ENCODE measurements around the gene UBAP1. TPM values are rescaled to one million over a fixed set of nuclear protein-coding genes. Genes with fewer than 3 reads are reported as not detected.
"Not testable (repeated sequence)": the region's sequence is repeated elsewhere in the genome, so short reads cannot be mapped to it uniquely, and the experiment has no call there.

Gene UBAP1
- total RNA-seq (2014; rRNA removed; shearing (Covaris generic)): 55.1 and 58.0 TPM in 2 replicates

GRCh38 chr9:34178436-34179212, at the start of gene UBAP1:
UBAP1 (plus strand) TSS chr9:34179043; CDS start chr9:34220915, 41,872 bp downstream.
- DNase-seq (ENCODE audit: low spot score): peak; percentile 99
- in situ Hi-C loops (cut with HindIII; ENCODE audit: low sequenced_read_pairs): no loop called here

DNA sequence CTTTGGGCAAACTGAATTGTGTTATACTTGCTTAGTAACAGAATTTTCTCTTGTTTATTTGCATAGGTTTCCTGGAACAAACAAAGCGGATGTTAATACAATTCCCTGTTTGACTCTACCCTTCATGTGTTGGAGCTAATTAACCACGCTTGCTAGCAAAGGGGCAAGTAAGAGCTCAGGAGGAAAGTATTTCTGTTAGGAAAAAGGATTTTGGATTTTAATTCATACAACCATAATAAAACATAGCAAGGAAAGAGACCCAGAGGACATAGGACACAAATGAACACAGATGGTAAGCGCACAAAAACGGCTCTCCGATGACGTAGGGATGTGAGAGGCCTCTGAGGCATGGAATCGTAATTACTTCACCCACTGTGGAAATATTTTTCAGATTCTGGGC, 47.3 kb upstream of the UBAP1 start:
- in situ Hi-C loops (cut with HindIII; ENCODE audit: low sequenced_read_pairs): no loop called here
- no peak for DNase-seq (ENCODE audit: low spot score)

- in situ Hi-C loops (cut with HindIII; ENCODE audit: low sequenced_read_pairs): no loop called here
These were observed 45.4 kb upstream of the UBAP1 start for GRCh38 chr9:34133436-34133949.

DNA sequence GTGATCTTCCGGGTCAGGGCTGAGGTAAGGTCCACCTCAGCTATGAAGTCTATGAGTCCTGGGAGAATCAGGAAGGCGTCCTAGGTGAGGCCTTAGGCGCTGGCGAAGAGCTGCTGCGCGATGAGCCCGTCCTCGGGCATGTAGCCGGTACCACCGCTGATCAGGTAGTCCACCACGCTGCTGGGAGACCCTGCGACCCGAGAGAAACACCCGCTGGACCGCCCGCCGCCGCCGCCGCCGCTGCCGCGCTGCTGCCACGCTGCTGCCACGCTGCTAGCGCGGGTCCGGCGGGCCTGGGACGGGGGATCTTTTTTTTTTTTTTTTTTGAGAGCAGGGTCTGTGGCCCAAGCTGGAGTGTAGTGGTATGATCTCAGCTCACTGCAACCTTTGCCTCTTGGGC, 44.3 kb upstream of the UBAP1 start:
- in situ Hi-C loops (cut with HindIII; ENCODE audit: low sequenced_read_pairs): no loop called here
- DNase-seq (ENCODE audit: low spot score): no peak

More at GRCh38 chr9:34133436-34133949, 45.4 kb upstream of the UBAP1 start:
- no peak for DNase-seq (ENCODE audit: low spot score)

DNA sequence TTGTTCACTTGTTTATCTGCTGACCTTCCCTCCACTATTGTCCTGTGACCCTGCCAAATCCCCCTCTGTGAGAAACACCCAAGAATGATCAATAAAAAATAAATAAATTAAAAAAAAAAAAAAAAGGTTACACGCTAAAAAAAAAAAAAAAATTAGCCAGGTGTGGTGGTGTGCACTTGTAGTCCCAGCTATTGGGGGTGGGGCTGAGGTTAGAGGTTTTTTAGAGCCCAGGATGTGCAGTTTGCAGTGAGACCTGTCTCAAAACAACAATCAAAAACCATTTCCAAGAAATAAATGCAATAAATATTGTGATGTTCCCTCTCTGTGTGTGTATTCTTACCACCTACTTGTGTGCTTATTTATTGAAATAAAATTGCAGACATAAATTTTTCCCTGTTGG, 40.2 kb upstream of the UBAP1 start:
- in situ Hi-C loops (cut with HindIII; ENCODE audit: low sequenced_read_pairs): not testable (repeated sequence)

DNA sequence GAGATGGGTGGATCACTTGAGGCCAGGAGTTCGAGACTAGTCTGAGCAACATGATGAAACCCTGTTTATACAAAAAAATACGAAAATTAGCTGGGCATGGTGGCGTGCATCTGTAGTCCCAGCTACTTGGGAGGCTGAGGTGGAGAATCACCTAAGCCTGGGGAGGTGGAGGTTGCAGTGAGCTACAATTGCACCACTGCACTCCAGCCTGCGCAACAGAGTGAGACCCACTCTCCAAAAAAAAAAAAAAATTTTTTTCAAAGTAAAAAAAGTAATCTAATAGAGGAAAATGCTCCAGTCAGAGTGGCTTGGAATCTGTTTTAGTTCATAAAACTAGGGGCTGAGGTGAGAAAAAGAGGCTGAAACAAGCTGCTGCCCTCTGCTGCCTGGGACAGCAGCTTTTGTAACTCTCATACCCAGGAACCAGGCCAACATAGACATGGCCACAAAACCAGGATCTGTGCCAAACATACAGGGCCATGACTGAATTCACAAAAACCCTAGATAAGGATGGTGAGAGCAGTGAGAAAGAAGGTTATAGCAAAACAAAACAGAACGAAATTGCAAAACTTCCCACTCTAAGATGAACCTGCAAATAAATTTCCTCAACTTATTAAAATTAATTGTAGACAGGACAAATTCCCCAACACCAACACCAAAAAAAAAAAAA, 39.2 kb upstream of the UBAP1 start:
- in situ Hi-C loops (cut with HindIII; ENCODE audit: low sequenced_read_pairs): no loop called here

More for the DNA sequence above, 40.2 kb upstream of the UBAP1 start:
- DNase-seq (ENCODE audit: low spot score): not testable (repeated sequence)

DNA sequence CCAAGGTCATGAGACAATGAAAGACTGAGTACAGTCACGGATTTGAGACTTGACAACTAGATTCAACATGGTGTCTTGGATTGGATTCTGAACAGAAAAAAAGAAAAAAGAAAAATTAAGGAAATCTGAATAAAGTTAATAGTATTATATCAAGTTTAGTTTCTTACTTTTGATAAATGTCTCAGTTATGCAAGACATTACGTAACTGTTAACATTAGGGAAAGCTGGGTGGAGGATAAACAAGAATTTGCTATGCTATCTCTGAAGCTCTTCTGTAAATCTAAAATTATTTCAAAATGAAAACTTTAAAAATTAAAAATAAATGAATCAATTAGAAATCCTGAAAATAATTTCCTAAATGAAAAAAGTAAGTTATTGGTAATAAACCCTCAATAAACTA, 38.0 kb upstream of the UBAP1 start:
- DNase-seq (ENCODE audit: low spot score): no peak
- in situ Hi-C loops (cut with HindIII; ENCODE audit: low sequenced_read_pairs): no loop called here

More for the DNA sequence above, 39.2 kb upstream of the UBAP1 start:
- DNase-seq (ENCODE audit: low spot score): peak; percentile 36

- in situ Hi-C loops (cut with HindIII; ENCODE audit: low sequenced_read_pairs): no loop called here
- no peak for DNase-seq (ENCODE audit: low spot score)
These were observed 35.7 kb upstream of the UBAP1 start for GRCh38 chr9:34143116-34143515.

DNA sequence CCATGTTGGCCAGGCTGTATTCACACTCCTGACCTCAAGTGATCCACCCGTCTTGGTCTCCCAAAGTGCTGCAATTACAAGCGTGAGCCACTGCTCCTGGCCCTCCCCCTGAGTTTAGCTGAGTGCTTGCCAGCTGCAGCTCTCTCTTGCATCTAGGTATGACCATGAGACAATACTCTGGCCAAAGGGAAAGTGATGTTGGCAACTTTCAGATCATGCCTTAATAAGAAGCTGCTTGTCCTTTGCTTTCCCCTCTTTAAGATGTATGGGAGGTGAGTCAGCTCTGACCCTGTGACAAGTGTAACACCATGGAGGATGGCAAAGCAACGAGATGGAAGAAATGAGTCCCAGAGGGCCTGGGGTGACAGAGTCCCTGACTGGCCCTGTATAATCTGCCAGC, 33.7 kb upstream of the UBAP1 start:
- in situ Hi-C loops (cut with HindIII; ENCODE audit: low sequenced_read_pairs): no loop called here
- DNase-seq (ENCODE audit: low spot score): no peak

DNA sequence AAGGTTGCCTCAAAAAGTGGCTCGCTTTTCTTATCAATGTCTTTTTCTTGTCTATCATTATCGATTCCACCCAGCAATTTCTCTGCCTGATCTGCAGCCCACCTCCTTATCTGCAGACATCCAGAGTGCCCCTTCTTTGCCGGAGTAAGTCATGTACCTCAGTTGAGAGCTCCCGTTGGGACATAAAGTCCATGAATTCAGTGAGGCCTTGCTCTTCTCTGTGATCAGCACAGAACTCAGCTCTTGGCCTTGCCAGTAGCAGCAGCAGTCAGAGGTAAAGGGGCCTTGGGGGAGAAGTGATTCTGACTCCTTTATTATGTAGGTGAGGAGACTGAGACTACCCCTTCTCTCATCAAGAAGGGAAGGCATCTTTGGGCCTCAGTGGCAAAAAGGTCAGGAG, 27.4 kb upstream of the UBAP1 start:
- no peak for DNase-seq (ENCODE audit: low spot score)
- in situ Hi-C loops (cut with HindIII; ENCODE audit: low sequenced_read_pairs): no loop called here

- in situ Hi-C loops (cut with HindIII; ENCODE audit: low sequenced_read_pairs): no loop called here
- no peak for DNase-seq (ENCODE audit: low spot score)
These were observed 24.8 kb upstream of the UBAP1 start for GRCh38 chr9:34154057-34154456.

DNA sequence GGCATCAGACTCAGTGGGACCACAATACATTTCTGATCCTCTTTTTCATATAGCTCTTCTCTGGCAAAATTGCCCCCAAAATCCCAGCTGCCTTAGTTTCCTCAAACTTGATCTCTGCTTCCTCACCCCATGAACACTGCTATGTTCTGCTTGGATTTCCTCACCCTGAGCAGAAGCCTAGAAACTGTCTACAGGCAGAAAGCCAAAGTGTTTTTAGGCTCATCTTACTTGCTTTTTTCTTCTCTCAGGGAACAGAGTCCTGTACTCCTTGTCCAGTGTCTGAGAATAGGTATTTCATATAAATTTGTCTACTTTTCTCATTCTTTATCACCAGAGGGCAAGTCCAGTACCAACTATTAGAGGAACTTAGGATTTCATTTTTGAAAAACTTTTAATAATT, 21.5 kb upstream of the UBAP1 start:
- no peak for DNase-seq (ENCODE audit: low spot score)
- in situ Hi-C loops (cut with HindIII; ENCODE audit: low sequenced_read_pairs): no loop called here

DNA sequence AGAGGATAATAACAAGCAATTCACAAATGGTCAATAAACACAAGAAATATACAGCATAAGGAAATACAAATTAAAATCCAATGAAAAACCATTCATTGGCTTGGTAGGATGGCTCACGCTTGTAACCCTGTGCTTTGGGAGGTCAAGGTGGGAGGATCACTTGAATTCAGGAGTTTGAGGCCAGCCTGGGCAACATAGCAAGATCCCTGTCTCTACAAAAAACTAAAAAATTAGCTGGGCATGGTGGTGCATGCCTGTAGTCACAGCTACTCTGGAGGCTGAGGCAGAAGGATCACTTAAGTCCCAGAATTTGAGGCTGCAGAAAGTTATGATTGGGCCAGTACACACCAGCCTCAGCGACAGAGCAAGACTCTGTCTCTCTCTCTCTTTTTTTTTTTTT, 20.9 kb upstream of the UBAP1 start:
- in situ Hi-C loops (cut with HindIII; ENCODE audit: low sequenced_read_pairs): no loop called here

DNA sequence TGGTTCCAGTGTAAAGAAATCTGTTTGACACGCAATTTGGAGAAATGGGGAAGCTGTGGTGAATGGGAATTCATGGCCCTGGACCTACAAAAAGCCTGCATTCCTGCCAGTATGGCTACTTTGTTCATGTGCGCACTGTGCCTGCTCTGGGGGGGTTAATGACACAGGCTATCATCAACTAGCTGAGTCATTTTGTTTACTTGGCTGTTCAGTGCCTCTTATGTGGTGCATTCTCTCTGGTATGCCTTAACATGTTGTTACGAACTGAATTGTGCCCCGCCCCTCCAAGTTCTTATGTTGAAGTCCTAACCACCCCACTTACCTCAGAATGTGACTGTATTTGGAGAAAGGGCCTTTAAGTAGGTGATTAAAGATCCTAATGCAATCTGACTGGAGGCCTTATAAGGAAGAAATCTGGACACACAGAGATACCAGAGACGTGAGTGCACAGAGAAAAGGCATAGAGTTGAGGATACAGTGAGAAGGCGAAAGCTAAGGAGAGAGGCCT, 20.4 kb upstream of the UBAP1 start:
- no peak for DNase-seq (ENCODE audit: low spot score)
- in situ Hi-C loops (cut with HindIII; ENCODE audit: low sequenced_read_pairs): no loop called here

More for the DNA sequence above, 20.9 kb upstream of the UBAP1 start:
- DNase-seq (ENCODE audit: low spot score): no peak

DNA sequence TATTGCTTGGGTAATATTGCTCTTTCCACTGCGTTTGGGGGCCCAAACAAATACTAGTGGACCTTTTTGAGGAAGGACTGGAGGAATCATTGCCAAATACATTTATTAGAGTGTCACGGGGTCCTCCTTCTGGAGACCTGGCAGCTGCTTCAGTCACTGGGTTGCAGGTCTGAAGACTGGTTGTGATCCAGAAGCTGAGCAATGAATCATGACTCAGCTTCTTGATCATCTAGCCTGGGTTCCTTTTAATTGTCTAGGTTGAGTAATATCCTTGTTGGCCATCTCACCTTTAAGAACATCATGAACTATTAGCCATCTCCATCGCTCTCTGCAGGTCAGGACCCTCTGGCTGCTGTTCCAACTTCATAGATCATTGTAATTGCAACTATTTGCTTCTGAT, 15.4 kb upstream of the UBAP1 start:
- in situ Hi-C loops (cut with HindIII; ENCODE audit: low sequenced_read_pairs): no loop called here
- DNase-seq (ENCODE audit: low spot score): no peak

DNA sequence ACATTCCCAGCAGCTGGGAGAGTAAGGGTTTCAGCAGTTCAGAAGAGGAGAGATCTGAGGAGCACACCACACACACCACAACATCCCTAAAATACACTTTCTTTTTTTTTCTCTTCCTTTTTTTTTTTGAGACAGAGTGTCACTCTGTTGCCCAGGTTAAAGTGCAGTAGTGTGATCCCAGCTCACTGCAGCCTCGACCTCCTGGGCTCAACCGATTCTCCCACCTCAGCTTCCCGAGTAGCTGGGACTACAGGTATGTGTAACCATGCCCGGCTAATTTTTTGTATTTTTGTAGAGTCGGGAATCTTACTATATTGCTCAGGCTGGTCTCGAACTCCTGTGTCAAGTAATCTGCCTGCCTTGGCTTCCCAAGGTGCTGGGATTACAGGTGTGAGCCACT, 9.7 kb upstream of the UBAP1 start:
- no peak for DNase-seq (ENCODE audit: low spot score)
- in situ Hi-C loops (cut with HindIII; ENCODE audit: low sequenced_read_pairs): no loop called here

DNA sequence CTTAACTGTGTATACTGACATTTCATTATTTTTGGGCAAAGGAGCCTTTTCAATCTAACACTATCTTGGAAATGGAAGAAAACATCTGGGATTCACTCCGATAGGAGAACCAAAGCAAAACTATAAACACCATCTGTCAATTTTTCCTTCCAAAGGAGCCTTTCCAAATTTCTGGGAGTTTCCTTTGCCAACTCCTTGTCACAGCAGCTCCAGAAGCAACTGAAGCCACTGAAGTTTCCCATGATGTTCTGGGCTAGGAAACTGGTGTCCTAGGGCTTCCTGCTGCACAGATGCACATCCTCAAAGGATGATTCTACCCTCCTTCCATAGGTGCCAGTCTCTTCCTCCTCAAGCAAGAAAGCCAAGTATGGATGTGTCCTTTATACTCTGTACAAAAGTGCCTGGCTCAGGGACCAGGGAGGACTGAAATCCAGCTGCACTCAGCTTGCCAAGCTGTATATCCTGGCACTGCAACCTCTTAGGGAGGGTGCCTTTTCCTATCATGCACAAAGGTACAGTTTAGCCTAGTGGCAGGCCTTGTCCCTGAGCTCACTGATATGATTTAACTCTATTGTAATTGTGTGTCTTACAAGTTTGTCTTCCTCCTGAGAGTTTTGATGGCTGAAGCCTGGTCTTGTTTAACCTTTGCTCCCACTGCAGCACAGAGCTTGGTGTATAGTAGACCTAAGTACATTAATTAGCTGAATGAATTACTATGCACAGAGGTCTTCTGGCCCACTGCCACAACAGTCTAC, 8.4 kb upstream of the UBAP1 start:
- in situ Hi-C loops (cut with HindIII; ENCODE audit: low sequenced_read_pairs): no loop called here
- DNase-seq (ENCODE audit: low spot score): no peak

DNA sequence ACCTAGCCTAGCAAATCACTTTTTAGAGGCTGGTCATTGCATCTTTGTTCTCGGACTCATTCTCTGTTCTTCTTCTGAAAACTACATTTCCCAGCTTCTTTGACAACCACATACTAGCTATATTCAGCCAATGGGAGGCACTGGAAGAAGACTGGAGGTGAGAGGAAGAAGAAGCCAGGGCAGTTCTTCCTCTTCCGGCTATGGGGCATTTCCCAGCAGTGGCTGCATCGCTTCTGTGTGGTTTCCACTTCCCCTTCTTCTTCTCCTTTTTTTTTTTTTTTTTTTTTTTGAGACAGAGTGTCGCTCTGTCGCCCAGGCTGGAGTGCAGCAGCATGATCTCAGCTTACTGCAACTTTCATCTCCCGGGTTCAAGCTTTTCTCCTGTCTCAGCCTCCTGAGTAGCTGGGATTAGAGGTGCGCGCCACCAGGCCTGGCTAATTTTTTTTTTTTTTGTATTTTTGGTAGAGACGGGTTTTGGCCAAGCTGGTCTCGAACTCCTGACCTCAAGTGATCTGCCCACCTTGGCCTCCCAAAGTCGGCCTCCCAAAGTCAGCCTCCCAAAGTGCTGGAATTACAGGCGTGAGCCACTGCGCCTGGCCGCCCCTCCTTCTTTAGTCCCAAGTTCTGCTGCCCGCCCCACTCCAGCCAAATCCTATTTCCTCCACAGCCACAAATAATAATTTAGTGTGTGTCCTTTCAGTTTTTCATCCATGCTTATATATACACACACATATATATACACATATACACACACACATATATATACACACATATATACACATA, 6.9 kb upstream of the UBAP1 start:
- DNase-seq (ENCODE audit: low spot score): no peak
- in situ Hi-C loops (cut with HindIII; ENCODE audit: low sequenced_read_pairs): no loop called here

- DNase-seq (ENCODE audit: low spot score): no peak
- in situ Hi-C loops (cut with HindIII; ENCODE audit: low sequenced_read_pairs): no loop called here
These were observed 2.8 kb upstream of the UBAP1 start for GRCh38 chr9:34176089-34176488.
